Activated naive CD8-positive, alpha-beta T cell treated with anti-CD3 and anti-CD28 coated beads, Interleukin-2, amount 50 U/mL, for 24 hours (primary cell): ENCODE measurements around the gene GNG2.
"Not testable (repeated sequence)": the region's sequence is repeated elsewhere in the genome, so short reads cannot be mapped to it uniquely, and the experiment has no call there.

ENCODE experiments used
- ATAC-seq: fragments of 150-1000 bp; cut with Tn5 transposase; one replicate; pipeline ENCODE4 v1.10.0; 2021
- DNase-seq: peaks from one replicate; pipeline ENCODE4 v3.0.0; 2021
- H3K27ac Mint-ChIP-seq: one replicate; pipeline ENCODE4 v1.8.0; 2021; ENCODE audit warnings: mild to moderate bottlenecking, mixed read lengths
- H3K27me3 Mint-ChIP-seq: one replicate; pipeline ENCODE4 v1.8.0; 2021; ENCODE audit warnings: mixed read lengths
- H3K36me3 Mint-ChIP-seq: one replicate; pipeline ENCODE4 v1.8.0; 2021; ENCODE audit warnings: low read depth, mixed read lengths
- H3K4me1 Mint-ChIP-seq: one replicate; pipeline ENCODE4 v1.8.0; 2021; ENCODE audit warnings: mixed read lengths
- H3K4me3 Mint-ChIP-seq: one replicate; pipeline ENCODE4 v1.8.0; 2021; ENCODE audit warnings: mild to moderate bottlenecking, moderate library complexity, mixed read lengths
- H3K9me3 Mint-ChIP-seq: one replicate; pipeline ENCODE4 v1.8.0; 2021; ENCODE audit warnings: mixed read lengths

The GNG2 gene

GRCh38 chr14:51894250-51894649 is 33.8 kb downstream of the GNG2 start:
- ATAC-seq (no peak), DNase-seq (no peak)
- H3K9me3 Mint-ChIP-seq = peaks cover 20% of the 10 kb centered on the region
- peaks cover 65% of the 10 kb centered on the region for H3K4me1 Mint-ChIP-seq
- H3K4me3 Mint-ChIP-seq = no peak overlapping the region
- H3K27me3 Mint-ChIP-seq = no peaks in the 10 kb centered on the region
- peaks cover 52% of the 10 kb centered on the region for H3K36me3 Mint-ChIP-seq
- no peak overlapping the region for H3K27ac Mint-ChIP-seq

GRCh38 chr14:51895375-51895774 is 35.0 kb downstream of the GNG2 start:
- peaks cover 62% of the 10 kb centered on the region for H3K4me1 Mint-ChIP-seq
- peaks cover 20% of the 10 kb centered on the region for H3K9me3 Mint-ChIP-seq
- ATAC-seq (no peak), DNase-seq (no peak)
- H3K4me3 Mint-ChIP-seq = no peak overlapping the region
- H3K27ac Mint-ChIP-seq = no peak overlapping the region
- no peaks in the 10 kb centered on the region for H3K27me3 Mint-ChIP-seq
- H3K36me3 Mint-ChIP-seq = peaks cover 53% of the 10 kb centered on the region

- DNase-seq (no peak), ATAC-seq (no peak)
- H3K27me3 Mint-ChIP-seq = no peaks in the 10 kb centered on the region
- peaks cover 24% of the 10 kb centered on the region for H3K9me3 Mint-ChIP-seq
- peak overlapping the region; percentile 67 for H3K27ac Mint-ChIP-seq
- H3K36me3 Mint-ChIP-seq = peaks cover 56% of the 10 kb centered on the region
- H3K4me3 Mint-ChIP-seq = no peak overlapping the region
- peaks cover 56% of the 10 kb centered on the region for H3K4me1 Mint-ChIP-seq
Observed at GRCh38 chr14:51897791-51898355, 37.5 kb downstream of the GNG2 start.

GRCh38 chr14:51901475-51902024 is 41.1 kb downstream of the GNG2 start:
- peaks cover 72% of the 10 kb centered on the region for H3K36me3 Mint-ChIP-seq
- no peaks in the 10 kb centered on the region for H3K27me3 Mint-ChIP-seq
- H3K4me3 Mint-ChIP-seq = no peak overlapping the region
- DNase-seq (no peak), ATAC-seq (no peak)
- peaks cover 62% of the 10 kb centered on the region for H3K4me1 Mint-ChIP-seq
- H3K27ac Mint-ChIP-seq = no peak overlapping the region
- H3K9me3 Mint-ChIP-seq = peaks cover 30% of the 10 kb centered on the region

GRCh38 chr14:51905656-51906121 is 45.3 kb downstream of the GNG2 start:
- not testable (repeated sequence) for H3K27me3 Mint-ChIP-seq
- peaks cover 52% of the 10 kb centered on the region for H3K4me1 Mint-ChIP-seq
- peaks cover 36% of the 10 kb centered on the region for H3K9me3 Mint-ChIP-seq
- ATAC-seq (peak; percentile 96), DNase-seq (peak; percentile 52)
- peaks cover 69% of the 10 kb centered on the region for H3K36me3 Mint-ChIP-seq
- peak overlapping the region; percentile 61 for H3K4me3 Mint-ChIP-seq
- H3K27ac Mint-ChIP-seq = peak overlapping the region; percentile 92

GRCh38 chr14:51908086-51908485 is 47.7 kb downstream of the GNG2 start:
- peaks cover 66% of the 10 kb centered on the region for H3K36me3 Mint-ChIP-seq
- no peak for DNase-seq
- no peak for ATAC-seq
- peaks cover 32% of the 10 kb centered on the region for H3K9me3 Mint-ChIP-seq
- no peaks in the 10 kb centered on the region for H3K27me3 Mint-ChIP-seq
- H3K27ac Mint-ChIP-seq = no peak overlapping the region
- H3K4me1 Mint-ChIP-seq = peaks cover 62% of the 10 kb centered on the region
- no peak overlapping the region for H3K4me3 Mint-ChIP-seq

GRCh38 chr14:51912112-51912786 is 51.8 kb downstream of the GNG2 start:
- ATAC-seq = no peak
- Mint-ChIP-seq H3K9me3 (peaks cover 12% of the 10 kb centered on the region), H3K27me3 (no peaks in the 10 kb centered on the region), H3K4me3 (no peak overlapping the region), H3K4me1 (peaks cover 72% of the 10 kb centered on the region), H3K27ac (no peak overlapping the region), H3K36me3 (peaks cover 56% of the 10 kb centered on the region)
- DNase-seq = no peak

GRCh38 chr14:51914310-51914709 is 53.9 kb downstream of the GNG2 start:
- DNase-seq = no peak
- H3K4me3 Mint-ChIP-seq = no peak overlapping the region
- H3K4me1 Mint-ChIP-seq = peaks cover 65% of the 10 kb centered on the region
- no peak for ATAC-seq
- H3K9me3 Mint-ChIP-seq = peaks cover 9% of the 10 kb centered on the region
- no peak overlapping the region for H3K27ac Mint-ChIP-seq
- peaks cover 45% of the 10 kb centered on the region for H3K36me3 Mint-ChIP-seq
- no peaks in the 10 kb centered on the region for H3K27me3 Mint-ChIP-seq

- DNase-seq (no peak), ATAC-seq (no peak)
- H3K36me3 Mint-ChIP-seq = peaks cover 39% of the 10 kb centered on the region
- H3K9me3 Mint-ChIP-seq = no peaks in the 10 kb centered on the region
- H3K27ac Mint-ChIP-seq = no peak overlapping the region
- H3K27me3 Mint-ChIP-seq = no peaks in the 10 kb centered on the region
- peaks cover 65% of the 10 kb centered on the region for H3K4me1 Mint-ChIP-seq
- no peak overlapping the region for H3K4me3 Mint-ChIP-seq
Observed at GRCh38 chr14:51917193-51917592, 56.8 kb downstream of the GNG2 start.

GRCh38 chr14:51921026-51921425 is 60.6 kb downstream of the GNG2 start:
- ATAC-seq (no peak), DNase-seq (no peak)
- Mint-ChIP-seq H3K4me1 (peaks cover 56% of the 10 kb centered on the region), H3K27ac (no peak overlapping the region), H3K4me3 (no peak overlapping the region), H3K9me3 (peaks cover under 1% of the 10 kb centered on the region), H3K36me3 (peaks cover 36% of the 10 kb centered on the region), H3K27me3 (no peaks in the 10 kb centered on the region)

GRCh38 chr14:51922624-51923023 is 62.2 kb downstream of the GNG2 start:
- ATAC-seq (no peak), DNase-seq (no peak)
- peaks cover 37% of the 10 kb centered on the region for H3K36me3 Mint-ChIP-seq
- H3K4me3 Mint-ChIP-seq = no peak overlapping the region
- no peak overlapping the region for H3K27ac Mint-ChIP-seq
- no peaks in the 10 kb centered on the region for H3K27me3 Mint-ChIP-seq
- H3K9me3 Mint-ChIP-seq = peaks cover 4% of the 10 kb centered on the region
- H3K4me1 Mint-ChIP-seq = peaks cover 48% of the 10 kb centered on the region

- Mint-ChIP-seq H3K27me3 (no peaks in the 10 kb centered on the region), H3K4me1 (peaks cover 59% of the 10 kb centered on the region), H3K9me3 (peaks cover 4% of the 10 kb centered on the region), H3K36me3 (peaks cover 34% of the 10 kb centered on the region), H3K27ac (no peak overlapping the region), H3K4me3 (no peak overlapping the region)
- no peak for DNase-seq
- ATAC-seq = no peak
Observed at GRCh38 chr14:51924600-51924999, 64.2 kb downstream of the GNG2 start.

GRCh38 chr14:51925980-51926379 is 65.6 kb downstream of the GNG2 start:
- ATAC-seq (no peak), DNase-seq (no peak)
- Mint-ChIP-seq H3K27me3 (no peaks in the 10 kb centered on the region), H3K9me3 (peaks cover 5% of the 10 kb centered on the region), H3K36me3 (peaks cover 33% of the 10 kb centered on the region), H3K27ac (no peak overlapping the region), H3K4me1 (peaks cover 64% of the 10 kb centered on the region), H3K4me3 (no peak overlapping the region)

GRCh38 chr14:51926449-51926848 is 66.0 kb downstream of the GNG2 start:
- Mint-ChIP-seq H3K9me3 (peaks cover 9% of the 10 kb centered on the region), H3K4me3 (no peak overlapping the region), H3K27me3 (no peaks in the 10 kb centered on the region), H3K36me3 (peaks cover 38% of the 10 kb centered on the region), H3K27ac (peak overlapping the region; percentile 8), H3K4me1 (peaks cover 64% of the 10 kb centered on the region)
- DNase-seq (no peak), ATAC-seq (no peak)

GRCh38 chr14:51928568-51928967 is 68.2 kb downstream of the GNG2 start:
- Mint-ChIP-seq H3K27ac (no peak overlapping the region), H3K9me3 (peaks cover 11% of the 10 kb centered on the region), H3K27me3 (no peaks in the 10 kb centered on the region), H3K4me1 (peaks cover 57% of the 10 kb centered on the region), H3K36me3 (peaks cover 42% of the 10 kb centered on the region), H3K4me3 (no peak overlapping the region)
- DNase-seq = no peak
- ATAC-seq = no peak
